Lower lobe of right lung (tissue), 2 donors: ENCODE data around the gene DOCK10. TPM values are rescaled to one million over a fixed set of nuclear protein-coding genes. Genes with fewer than 3 reads are reported as not detected.
"Not testable (repeated sequence)": the region's sequence is repeated elsewhere in the genome, so short reads cannot be mapped to it uniquely, and the experiment has no call there.

ENCODE experiments used
- ATAC-seq, 2 donors: fragments of 200-7000 bp; cut with Tn5 transposase; one replicate each; pipeline ENCODE4 v1.9.1; 2020 to 2022; ENCODE audit warnings: mild to moderate bottlenecking in 2 of 2, moderate library complexity in 2 of 2
- DNase-seq: peaks from one replicate; pipeline ENCODE4 v3.0.0-alpha.2; 2020
- H3K27ac ChIP-seq: fragments of 200-600 bp; one replicate; pipeline ENCODE4 v1.8.0; 2022
- H3K27me3 ChIP-seq: fragments of 200-600 bp; one replicate; pipeline ENCODE4 v1.8.0; 2022; ENCODE audit warnings: low read depth
- H3K36me3 ChIP-seq: fragments of 200-600 bp; one replicate; pipeline ENCODE4 v1.8.0; 2022; ENCODE audit warnings: mild to moderate bottlenecking
- H3K4me1 ChIP-seq: fragments of 200-600 bp; one replicate; pipeline ENCODE4 v1.8.0; 2022
- H3K4me3 ChIP-seq: fragments of 200-600 bp; one replicate; pipeline ENCODE4 v1.8.0; 2022; ENCODE audit warnings: mild to moderate bottlenecking
- H3K9me3 ChIP-seq: fragments of 200-600 bp; one replicate; pipeline ENCODE4 v1.8.0; 2022
- intact Hi-C: fragments of 100-400 bp; cut with DNase I; formaldehyde crosslinking; loops from one replicate; pipeline ENCODE4 v1.11.0; 2022
- total RNA-seq: library from RNA; stranded (reverse); fragmentation: NEBNext Ultra II Directional; extraction: Animal tissue kit (Norgen Biotek cat#: 25700); gene quantifications from one replicate; pipeline ENCODE4 v1.2.1, GENCODE V29; 2021
- TF ChIP-seq, protein P1 (sequence below): fragments of 200-600 bp; IDR thresholded peaks from one replicate; pipeline ENCODE4 v1.8.0; 2022; ENCODE audit warnings: antibody characterized with exemption, mild to moderate bottlenecking
- donor health status: DM: no; HTN: yes; CAD: no; lungs with severe emphysema.

The DOCK10 gene
- total RNA-seq, 1 donor from 2014 or later = 52.3 TPM

- H3K4me1 ChIP-seq = peaks cover 22% of the 10 kb centered on the region
Observed at GRCh38 chr2:224947566-224947965, 94.7 kb downstream of the DOCK10 start.

DNA sequence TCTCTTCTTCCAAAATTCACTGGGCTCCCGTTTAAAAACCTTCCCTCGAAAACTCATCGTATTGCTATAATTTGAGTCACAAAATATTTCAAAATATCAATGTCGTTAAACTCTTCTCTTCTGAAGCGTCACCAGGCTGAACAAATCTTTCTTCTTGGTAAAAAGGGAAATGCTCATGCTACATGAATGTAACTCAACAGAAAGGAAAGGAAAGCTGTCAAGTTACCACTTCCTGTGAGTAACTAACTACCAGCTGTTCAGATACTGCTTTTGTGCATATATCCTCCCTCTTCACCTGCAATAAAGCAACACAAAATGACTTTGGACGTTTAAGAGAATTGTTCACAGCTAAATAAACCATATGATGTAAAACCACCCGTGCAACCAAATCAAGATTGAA lies 95.4 kb downstream of the DOCK10 start:
- intact Hi-C loops = no loop called here
- H3K9me3 ChIP-seq = no peaks in the 10 kb centered on the region
- peaks cover 17% of the 10 kb centered on the region for H3K4me1 ChIP-seq
- no peaks in the 10 kb centered on the region for H3K27me3 ChIP-seq
- ATAC-seq (peak; percentile 57 to 68), DNase-seq (no peak)
- peak overlapping the region; percentile 51 for H3K27ac ChIP-seq
- TF ChIP-seq, protein P1, sequence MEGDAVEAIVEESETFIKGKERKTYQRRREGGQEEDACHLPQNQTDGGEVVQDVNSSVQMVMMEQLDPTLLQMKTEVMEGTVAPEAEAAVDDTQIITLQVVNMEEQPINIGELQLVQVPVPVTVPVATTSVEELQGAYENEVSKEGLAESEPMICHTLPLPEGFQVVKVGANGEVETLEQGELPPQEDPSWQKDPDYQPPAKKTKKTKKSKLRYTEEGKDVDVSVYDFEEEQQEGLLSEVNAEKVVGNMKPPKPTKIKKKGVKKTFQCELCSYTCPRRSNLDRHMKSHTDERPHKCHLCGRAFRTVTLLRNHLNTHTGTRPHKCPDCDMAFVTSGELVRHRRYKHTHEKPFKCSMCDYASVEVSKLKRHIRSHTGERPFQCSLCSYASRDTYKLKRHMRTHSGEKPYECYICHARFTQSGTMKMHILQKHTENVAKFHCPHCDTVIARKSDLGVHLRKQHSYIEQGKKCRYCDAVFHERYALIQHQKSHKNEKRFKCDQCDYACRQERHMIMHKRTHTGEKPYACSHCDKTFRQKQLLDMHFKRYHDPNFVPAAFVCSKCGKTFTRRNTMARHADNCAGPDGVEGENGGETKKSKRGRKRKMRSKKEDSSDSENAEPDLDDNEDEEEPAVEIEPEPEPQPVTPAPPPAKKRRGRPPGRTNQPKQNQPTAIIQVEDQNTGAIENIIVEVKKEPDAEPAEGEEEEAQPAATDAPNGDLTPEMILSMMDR = no peak
- peak overlapping the region; percentile 33 for H3K4me3 ChIP-seq
- H3K36me3 ChIP-seq = no peaks in the 10 kb centered on the region

More at GRCh38 chr2:224947566-224947965, 94.7 kb downstream of the DOCK10 start:
- ATAC-seq (no peak), DNase-seq (no peak)
- Histone ChIP-seq H3K27me3 (no peaks in the 10 kb centered on the region), H3K9me3 (no peaks in the 10 kb centered on the region), H3K27ac (peak overlapping the region; percentile 12), H3K36me3 (no peaks in the 10 kb centered on the region), H3K4me3 (no peak overlapping the region)
- intact Hi-C loops = no loop called here
- TF ChIP-seq, protein P1 = no peak

GRCh38 chr2:224944707-224945547 lies 97.3 kb downstream of the DOCK10 start:
- H3K9me3 ChIP-seq = no peaks in the 10 kb centered on the region
- no peaks in the 10 kb centered on the region for H3K27me3 ChIP-seq
- intact Hi-C loops = no loop called here
- DNase-seq = no peak
- ATAC-seq = peak; percentile 25 to 27
- H3K4me1 ChIP-seq = peaks cover 11% of the 10 kb centered on the region
- no peak overlapping the region for H3K27ac ChIP-seq
- no peaks in the 10 kb centered on the region for H3K36me3 ChIP-seq
- TF ChIP-seq, protein P1 = no peak
- peak overlapping the region; percentile 33 for H3K4me3 ChIP-seq

DNA sequence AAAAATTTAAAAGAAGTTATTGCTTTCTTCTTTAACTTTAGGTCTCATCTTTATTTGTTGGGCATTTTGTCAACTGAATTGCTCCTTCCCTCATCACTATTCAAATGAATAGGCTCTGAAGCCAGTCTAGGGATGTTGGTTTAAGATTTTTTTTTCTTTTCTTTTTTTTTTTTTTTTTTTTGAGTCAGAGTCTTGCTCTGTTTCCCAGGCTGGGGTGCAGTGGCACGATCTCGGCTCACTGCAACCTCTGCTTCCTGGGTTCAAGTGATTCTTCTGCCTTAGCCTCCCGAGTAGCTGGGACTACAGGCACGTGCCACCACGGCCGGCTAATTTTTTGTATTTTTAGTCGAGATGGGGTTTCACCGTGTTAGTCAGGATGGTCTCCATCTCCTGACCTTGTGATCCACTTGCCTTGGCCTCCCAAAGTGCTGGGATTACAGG lies 98.6 kb downstream of the DOCK10 start:
- H3K27me3 ChIP-seq, intact Hi-C loops, H3K9me3 ChIP-seq, DNase-seq, H3K36me3 ChIP-seq, H3K4me3 ChIP-seq, H3K27ac ChIP-seq, ATAC-seq: not testable (repeated sequence)
- peaks cover 17% of the 10 kb centered on the region for H3K4me1 ChIP-seq

DNA sequence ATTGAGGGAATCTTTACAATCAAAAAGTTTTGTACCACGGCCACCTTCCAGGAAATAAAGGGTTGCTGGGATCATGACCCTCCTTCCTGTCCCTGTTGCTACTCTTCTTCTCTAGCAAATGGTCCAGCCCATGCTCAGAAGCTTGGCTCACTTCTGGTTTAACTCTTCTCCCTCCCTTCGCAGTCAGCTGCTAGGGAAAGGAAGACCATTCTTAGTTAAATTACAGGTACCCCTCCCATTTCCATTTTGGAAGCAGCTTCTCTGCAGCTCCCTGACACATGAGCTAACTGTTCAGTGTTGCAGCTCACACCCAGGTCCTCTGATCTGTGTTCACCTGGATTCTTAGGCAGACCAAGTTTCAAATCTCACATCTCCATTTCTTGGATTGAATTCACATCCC lies 100.3 kb downstream of the DOCK10 start:
- H3K27ac ChIP-seq = no peak overlapping the region
- intact Hi-C loops = no loop called here
- no peaks in the 10 kb centered on the region for H3K27me3 ChIP-seq
- H3K4me3 ChIP-seq = no peak overlapping the region
- no peak for DNase-seq
- no peaks in the 10 kb centered on the region for H3K36me3 ChIP-seq
- H3K9me3 ChIP-seq = no peaks in the 10 kb centered on the region
- TF ChIP-seq, protein P1 = no peak
- peaks cover 14% of the 10 kb centered on the region for H3K4me1 ChIP-seq
- no peak for ATAC-seq

GRCh38 chr2:224940618-224941017 lies 101.7 kb downstream of the DOCK10 start:
- H3K27me3 ChIP-seq = no peaks in the 10 kb centered on the region
- no peak overlapping the region for H3K4me3 ChIP-seq
- H3K9me3 ChIP-seq = no peaks in the 10 kb centered on the region
- peaks cover 14% of the 10 kb centered on the region for H3K4me1 ChIP-seq
- DNase-seq = no peak
- ATAC-seq = no peak
- intact Hi-C loops = no loop called here
- no peak overlapping the region for H3K27ac ChIP-seq
- no peaks in the 10 kb centered on the region for H3K36me3 ChIP-seq
- TF ChIP-seq, protein P1 = no peak
